AG09309 (cell line): ENCODE results near the gene ACLY.

Experiments used
- DNase-seq: peaks from one replicate; pipeline ENCODE4 v3.0.0-alpha.2; 2010; ENCODE audit warnings: low read depth
- H3K4me3 ChIP-seq: 2 replicates; pipeline ENCODE4 v1.5.1; 2011; ENCODE audit warnings: mild to moderate bottlenecking, low read depth, low read length, moderate library complexity; ENCODE audit not compliant: control insufficient read depth
- TF ChIP-seq, protein P1 (sequence below): IDR thresholded peaks from 2 replicates; pipeline ENCODE4 v1.5.1; 2011; ENCODE audit warnings: mild to moderate bottlenecking, low read depth, low read length, inconsistent platforms; ENCODE audit not compliant: insufficient read depth, control insufficient read depth; ENCODE audit errors: missing control alignments

Gene ACLY

DNA sequence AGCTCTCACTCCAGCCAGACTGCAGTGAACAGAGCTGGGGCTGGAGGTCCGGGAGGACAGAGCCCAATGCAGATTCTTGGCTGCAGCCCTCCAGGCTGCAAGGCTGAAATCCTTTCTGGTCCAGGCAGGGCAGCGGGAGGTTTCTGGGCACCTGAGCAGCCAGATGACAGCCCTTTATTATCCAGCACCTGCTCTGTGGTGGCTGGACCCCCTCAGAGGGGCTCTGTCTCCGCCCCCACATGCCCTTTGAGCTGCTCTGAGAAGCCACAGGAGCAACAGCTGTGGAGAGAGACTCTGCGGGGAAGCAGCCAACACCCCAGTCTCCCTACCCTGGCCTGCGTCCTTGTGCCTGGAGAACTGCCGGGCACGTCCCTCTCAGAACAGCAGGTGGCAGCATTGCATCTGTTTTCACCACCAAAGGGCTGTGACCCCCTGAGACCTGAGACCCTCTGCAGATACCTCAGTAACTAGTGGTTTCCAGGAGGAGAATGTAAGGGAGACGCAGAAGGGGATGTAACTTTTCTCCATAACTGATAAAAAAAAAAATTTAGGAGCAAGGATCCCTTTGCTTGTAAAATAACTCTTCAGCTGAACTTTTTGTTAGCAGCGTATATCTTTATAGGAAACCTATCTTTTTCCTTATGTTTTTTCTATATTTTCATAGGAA is 44.1 kb upstream of the ACLY start:
- no peak for DNase-seq
- no peak overlapping the region for H3K4me3 ChIP-seq
- TF ChIP-seq, protein P1, sequence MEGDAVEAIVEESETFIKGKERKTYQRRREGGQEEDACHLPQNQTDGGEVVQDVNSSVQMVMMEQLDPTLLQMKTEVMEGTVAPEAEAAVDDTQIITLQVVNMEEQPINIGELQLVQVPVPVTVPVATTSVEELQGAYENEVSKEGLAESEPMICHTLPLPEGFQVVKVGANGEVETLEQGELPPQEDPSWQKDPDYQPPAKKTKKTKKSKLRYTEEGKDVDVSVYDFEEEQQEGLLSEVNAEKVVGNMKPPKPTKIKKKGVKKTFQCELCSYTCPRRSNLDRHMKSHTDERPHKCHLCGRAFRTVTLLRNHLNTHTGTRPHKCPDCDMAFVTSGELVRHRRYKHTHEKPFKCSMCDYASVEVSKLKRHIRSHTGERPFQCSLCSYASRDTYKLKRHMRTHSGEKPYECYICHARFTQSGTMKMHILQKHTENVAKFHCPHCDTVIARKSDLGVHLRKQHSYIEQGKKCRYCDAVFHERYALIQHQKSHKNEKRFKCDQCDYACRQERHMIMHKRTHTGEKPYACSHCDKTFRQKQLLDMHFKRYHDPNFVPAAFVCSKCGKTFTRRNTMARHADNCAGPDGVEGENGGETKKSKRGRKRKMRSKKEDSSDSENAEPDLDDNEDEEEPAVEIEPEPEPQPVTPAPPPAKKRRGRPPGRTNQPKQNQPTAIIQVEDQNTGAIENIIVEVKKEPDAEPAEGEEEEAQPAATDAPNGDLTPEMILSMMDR, result peak; percentile 90

DNA sequence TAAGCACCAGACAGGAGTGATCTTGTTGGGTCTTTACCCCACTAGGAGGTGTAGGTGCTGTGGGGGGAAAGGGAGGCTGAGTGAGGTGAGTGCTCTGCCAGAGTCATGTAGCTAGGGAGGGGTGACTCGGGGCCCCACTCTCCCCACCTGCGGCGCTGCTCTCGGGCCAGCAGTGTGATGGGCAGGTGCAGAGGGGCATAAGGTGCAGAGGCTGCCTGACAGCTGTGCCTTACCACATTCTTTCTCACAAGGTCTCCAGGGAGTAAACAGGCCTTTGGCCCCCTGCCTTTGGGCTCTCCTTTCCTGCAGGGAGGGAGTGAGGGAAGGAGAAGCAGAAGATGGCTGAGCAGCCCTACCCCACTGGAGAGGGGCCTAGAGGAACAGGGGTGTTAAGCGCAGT is 43.4 kb upstream of the ACLY start:
- TF ChIP-seq, protein P1, result no peak
- no peak overlapping the region for H3K4me3 ChIP-seq

DNA sequence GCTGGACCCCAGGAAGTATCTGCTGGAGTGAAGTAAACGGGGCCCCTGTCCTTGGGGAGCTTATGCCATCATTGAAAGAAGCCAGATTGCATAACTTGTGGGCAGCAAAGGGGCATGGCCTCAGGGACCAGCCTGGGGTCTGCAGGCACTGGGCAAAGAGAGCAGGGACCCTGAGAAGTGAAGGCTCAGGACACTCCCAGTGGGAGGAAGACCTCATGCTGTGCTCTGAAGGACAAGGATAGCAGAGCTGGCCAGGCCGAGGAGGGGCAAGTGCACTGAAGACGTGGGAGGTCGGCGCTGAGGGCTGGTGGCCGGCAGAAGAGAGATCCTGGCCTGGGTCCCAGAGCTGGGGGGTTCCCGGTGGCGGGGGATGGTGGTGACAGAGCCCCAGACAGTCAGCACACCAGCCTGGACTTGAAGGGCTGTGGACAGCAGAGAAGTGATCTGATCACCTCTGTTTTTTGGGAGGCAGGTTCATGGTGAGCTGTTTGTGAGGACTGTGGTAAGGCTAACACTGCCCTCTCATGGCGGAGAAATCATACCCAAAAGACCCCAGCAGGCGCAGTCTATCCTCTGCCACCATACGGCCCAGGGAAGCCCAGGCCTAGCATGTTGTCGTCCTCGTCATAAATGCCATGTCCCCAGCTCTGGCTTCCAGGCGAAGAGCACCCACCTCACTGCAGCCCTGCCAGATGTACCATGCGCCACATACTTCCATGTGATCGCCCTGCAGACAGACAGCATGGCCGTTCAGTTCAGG is 40.8 kb upstream of the ACLY start:
- TF ChIP-seq, protein P1, result peak; percentile 62
- DNase-seq, result no peak
- H3K4me3 ChIP-seq, result no peak overlapping the region

More for the DNA sequence above, 43.4 kb upstream of the ACLY start:
- no peak for DNase-seq

DNA sequence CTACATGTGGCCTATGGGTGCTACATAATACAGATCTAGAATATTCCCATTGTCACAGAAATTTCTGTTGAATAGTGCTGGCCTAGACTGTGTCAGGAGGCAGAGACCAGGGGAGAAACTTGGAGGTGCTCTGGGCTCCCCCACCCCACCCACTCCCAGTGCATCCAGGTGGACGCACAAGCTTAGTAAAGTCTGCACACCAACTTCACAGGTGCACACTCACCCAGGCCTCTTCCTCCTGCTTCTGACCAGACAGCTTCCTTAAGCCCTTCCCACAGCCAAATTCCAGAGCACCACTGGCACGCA is 40.2 kb upstream of the ACLY start:
- TF ChIP-seq, protein P1, result no peak
- no peak overlapping the region for H3K4me3 ChIP-seq
- DNase-seq, result no peak

DNA sequence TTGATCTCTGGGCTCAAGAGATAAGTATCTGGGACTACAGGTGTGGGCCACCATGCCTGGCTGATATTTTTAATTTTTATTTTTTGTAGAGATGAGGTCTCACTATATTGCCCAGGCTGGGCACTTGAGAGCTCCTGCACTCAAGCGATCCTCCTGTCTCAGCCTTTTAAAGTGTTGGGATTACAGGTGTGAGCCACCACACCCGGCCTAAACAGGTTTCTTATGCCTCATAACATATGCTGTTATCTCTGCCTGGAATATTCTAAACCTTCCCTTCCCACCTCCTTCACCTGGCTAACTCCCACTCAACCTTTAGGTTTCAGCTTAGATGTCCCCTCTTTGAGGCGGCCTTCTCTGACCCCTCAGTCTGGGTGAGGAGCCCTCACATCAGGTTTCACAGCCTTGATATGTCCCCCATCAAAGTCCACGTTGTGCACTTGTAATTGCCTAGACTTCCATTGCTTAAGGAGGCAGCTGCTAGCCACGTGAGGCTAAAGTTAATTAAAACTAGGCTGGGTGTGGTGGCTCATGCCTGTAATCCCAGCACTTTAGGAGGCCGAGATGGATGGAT is 39.2 kb upstream of the ACLY start:
- H3K4me3 ChIP-seq, result no peak overlapping the region
- TF ChIP-seq, protein P1, result no peak
- no peak for DNase-seq

DNA sequence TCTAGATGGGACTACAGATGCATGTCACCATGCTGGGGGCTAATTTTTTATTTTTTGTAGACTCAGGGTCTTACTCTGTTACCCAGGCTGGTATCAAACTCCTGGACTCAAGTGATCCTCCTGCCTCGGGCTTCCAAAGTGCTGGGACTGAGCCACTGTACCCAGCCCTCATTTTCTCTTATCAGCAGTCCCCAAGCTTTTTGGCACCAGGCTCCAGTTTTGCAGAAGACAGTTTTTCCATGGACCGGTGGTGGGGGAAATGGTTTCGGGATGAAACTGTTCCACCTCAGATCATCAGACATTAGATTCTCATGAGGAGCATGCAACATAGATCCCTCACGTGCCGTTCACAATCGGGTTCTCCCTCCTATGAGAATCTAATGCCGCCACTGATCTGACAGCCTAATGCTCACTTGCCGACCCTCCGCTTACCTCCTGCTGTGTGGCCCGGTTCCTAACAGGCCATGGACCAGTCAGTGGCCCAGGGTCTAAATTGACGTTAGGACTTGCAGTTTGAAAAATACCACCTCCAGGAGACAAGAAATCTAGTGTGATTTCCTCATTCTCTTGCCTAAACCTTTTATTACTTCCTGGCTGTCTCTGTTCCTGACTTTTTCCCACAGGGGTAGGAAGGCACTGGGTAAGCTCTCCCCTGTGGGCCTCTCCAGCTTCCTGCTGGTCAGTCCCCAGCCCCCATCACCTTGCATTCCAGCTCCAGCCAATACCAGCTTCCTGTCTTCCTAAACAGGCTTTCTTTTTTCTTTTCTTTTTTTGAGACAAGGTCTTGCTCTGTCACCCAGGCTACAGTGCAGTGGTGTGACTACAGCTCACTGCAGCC is 38.5 kb upstream of the ACLY start:
- DNase-seq, result no peak
- TF ChIP-seq, protein P1, result no peak
- H3K4me3 ChIP-seq, result no peak overlapping the region
